SK-N-MC (cell line): ENCODE data around the gene FHIT.
"Not testable (repeated sequence)": the region's sequence is repeated elsewhere in the genome, so short reads cannot be mapped to it uniquely, and the experiment has no call there.

Experiments used
- DNase-seq: peaks from one replicate; pipeline ENCODE4 v3.0.0-alpha.2; 2011; ENCODE audit warnings: low read depth, low spot score
- H3K27ac ChIP-seq: fragments of 200-600 bp; sonication (generic); 2 replicates; pipeline ENCODE4 v1.5.1; 2016; ENCODE audit warnings: mixed run types
- H3K36me3 ChIP-seq: fragments of 200-600 bp; sonication (generic); 2 replicates; pipeline ENCODE4 v1.6.1; 2017; ENCODE audit warnings: antibody characterized with exemption, low read length, mixed read lengths; ENCODE audit not compliant: insufficient read depth
- H3K4me3 ChIP-seq: fragments of 200-600 bp; sonication (generic); 2 replicates; pipeline ENCODE4 v1.5.1; 2016
- H3K9ac ChIP-seq: fragments of 200-600 bp; sonication (generic); 2 replicates; pipeline ENCODE4 v1.8.0; 2017; ENCODE audit warnings: mixed run types, mixed read lengths; ENCODE audit not compliant: insufficient read length
- H3K9me3 ChIP-seq: fragments of 200-600 bp; sonication (generic); 2 replicates; pipeline ENCODE4 v1.6.1; 2017; ENCODE audit warnings: low read depth, mild to moderate bottlenecking, antibody characterized with exemption, low read length, moderate library complexity, mixed read lengths
- EZH2 ChIP-seq: fragments of 200-600 bp; sonication (generic); IDR thresholded peaks from one replicate; pipeline ENCODE4 v1.6.1; 2017; ENCODE audit warnings: antibody characterized with exemption
- FOXP2 ChIP-seq: optimal IDR thresholded peaks from 2 replicates; pipeline ENCODE3; 2011; ENCODE audit warnings: mild to moderate bottlenecking, moderate library complexity; ENCODE audit not compliant: insufficient read depth; ENCODE audit errors: extremely low read length, control extremely low read depth
- POLR2AphosphoS5 ChIP-seq: IDR thresholded peaks from 2 replicates; pipeline ENCODE4 v1.6.1; 2012; ENCODE audit warnings: mild to moderate bottlenecking, low read depth, low read length, borderline replicate concordance

The FHIT gene

GRCh38 chr3:60893946-60894345 lies 357.3 kb downstream of the FHIT start:
- Histone ChIP-seq H3K9ac (no peak overlapping the region), H3K4me3 (no peak overlapping the region), H3K36me3 (no peaks in the 10 kb centered on the region), H3K27ac (no peak overlapping the region), H3K9me3 (no peaks in the 10 kb centered on the region)
- TF ChIP-seq POLR2AphosphoS5 (no peak), FOXP2 (no peak), EZH2 (no peak)
- DNase-seq = no peak

DNA sequence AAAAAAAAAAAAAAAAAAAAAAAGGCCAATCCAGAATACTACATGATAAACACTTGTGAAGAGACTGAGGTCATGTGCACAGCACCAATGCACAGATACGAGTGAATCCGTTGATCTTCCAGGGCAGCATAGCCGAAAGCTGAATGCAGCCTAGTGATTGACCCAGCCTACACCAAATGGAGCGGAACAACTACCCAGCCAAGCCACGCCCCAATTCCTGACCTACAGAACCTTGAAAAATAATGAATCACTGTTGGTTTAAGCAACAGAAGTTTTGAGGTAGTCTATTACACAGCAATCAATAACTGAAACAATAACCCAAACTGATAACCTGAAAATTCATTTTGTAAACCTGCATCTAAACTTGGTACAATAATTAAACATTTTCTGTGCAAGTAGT lies 361.0 kb downstream of the FHIT start:
- Histone ChIP-seq H3K36me3 (no peaks in the 10 kb centered on the region), H3K4me3 (no peak overlapping the region), H3K27ac (no peak overlapping the region), H3K9ac (no peak overlapping the region), H3K9me3 (no peaks in the 10 kb centered on the region)
- DNase-seq = no peak
- TF ChIP-seq FOXP2 = no peak
- TF ChIP-seq POLR2AphosphoS5 = no peak
- TF ChIP-seq EZH2 = no peak

- not testable (repeated sequence) for H3K9me3 ChIP-seq, H3K36me3 ChIP-seq, H3K9ac ChIP-seq, H3K27ac ChIP-seq, DNase-seq, H3K4me3 ChIP-seq
Measured at GRCh38 chr3:60888952-60889351, 362.3 kb downstream of the FHIT start.

GRCh38 chr3:60887574-60887973 lies 363.7 kb downstream of the FHIT start:
- Histone ChIP-seq H3K4me3 (no peak overlapping the region), H3K36me3 (no peaks in the 10 kb centered on the region), H3K27ac (no peak overlapping the region), H3K9ac (no peak overlapping the region), H3K9me3 (no peaks in the 10 kb centered on the region)
- no peak for DNase-seq
- TF ChIP-seq EZH2 (no peak), FOXP2 (no peak), POLR2AphosphoS5 (no peak)

GRCh38 chr3:60886518-60886917 lies 364.7 kb downstream of the FHIT start:
- TF ChIP-seq POLR2AphosphoS5 = no peak
- TF ChIP-seq EZH2 = no peak
- TF ChIP-seq FOXP2 = no peak
- Histone ChIP-seq H3K27ac (no peak overlapping the region), H3K9ac (no peak overlapping the region), H3K4me3 (no peak overlapping the region), H3K9me3 (no peaks in the 10 kb centered on the region), H3K36me3 (no peaks in the 10 kb centered on the region)
- no peak for DNase-seq

DNA sequence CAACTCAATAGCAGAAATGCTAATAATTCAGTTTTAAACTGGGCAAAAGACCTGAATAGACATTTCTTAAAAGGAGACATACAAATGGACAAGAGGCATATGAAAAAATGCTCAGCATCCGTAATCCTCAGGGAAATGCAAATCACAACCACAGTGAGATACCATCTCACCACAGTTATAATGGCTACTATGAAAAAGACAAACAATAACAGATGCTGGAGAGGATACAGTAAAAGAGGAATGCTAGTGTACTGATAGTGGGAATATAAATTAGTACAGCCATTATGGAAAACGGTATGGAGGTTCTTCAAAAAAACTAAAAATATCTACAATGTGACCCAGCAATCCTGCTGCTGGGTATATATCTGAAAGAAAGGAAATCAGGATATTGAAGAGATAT lies 367.2 kb downstream of the FHIT start:
- no peak for DNase-seq
- H3K4me3 ChIP-seq = no peak overlapping the region
- no peaks in the 10 kb centered on the region for H3K9me3 ChIP-seq
- no peak overlapping the region for H3K9ac ChIP-seq
- H3K36me3 ChIP-seq = no peaks in the 10 kb centered on the region
- H3K27ac ChIP-seq = no peak overlapping the region
- TF ChIP-seq POLR2AphosphoS5 (no peak), FOXP2 (no peak), EZH2 (no peak)

GRCh38 chr3:60877188-60877587 lies 374.1 kb downstream of the FHIT start:
- Histone ChIP-seq H3K9ac (no peak overlapping the region), H3K9me3 (no peaks in the 10 kb centered on the region), H3K36me3 (no peaks in the 10 kb centered on the region), H3K27ac (no peak overlapping the region), H3K4me3 (no peak overlapping the region)
- no peak for DNase-seq
- no peak for TF ChIP-seq POLR2AphosphoS5
- no peak for TF ChIP-seq FOXP2
- TF ChIP-seq EZH2 = no peak

DNA sequence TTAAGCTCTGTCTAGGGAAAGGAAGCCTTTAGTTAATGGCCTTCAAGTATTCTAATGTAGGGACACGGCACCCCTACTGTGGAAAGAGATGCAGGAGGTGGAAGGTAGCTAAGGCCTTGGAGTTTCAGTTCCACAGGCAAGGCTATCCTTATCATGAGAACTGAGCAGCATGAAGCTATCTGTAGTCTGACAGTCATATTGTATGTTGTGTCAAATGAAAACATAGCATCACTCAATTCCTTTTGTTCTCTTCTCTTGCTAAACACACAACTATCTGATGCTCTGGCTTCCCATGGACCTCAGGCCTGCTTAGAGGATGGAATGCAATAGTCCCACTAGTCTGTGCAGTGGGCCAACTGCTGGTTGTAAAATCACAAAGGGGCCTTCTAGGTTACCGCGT lies 380.9 kb downstream of the FHIT start:
- DNase-seq = no peak
- TF ChIP-seq EZH2 (no peak), FOXP2 (no peak)
- H3K9me3 ChIP-seq = no peaks in the 10 kb centered on the region
- H3K27ac ChIP-seq = no peak overlapping the region
- no peak overlapping the region for H3K9ac ChIP-seq
- no peaks in the 10 kb centered on the region for H3K36me3 ChIP-seq
- H3K4me3 ChIP-seq = no peak overlapping the region

- TF ChIP-seq POLR2AphosphoS5 = no peak
- no peak overlapping the region for H3K4me3 ChIP-seq
Measured at GRCh38 chr3:60867200-60867599, 384.1 kb downstream of the FHIT start.

More at GRCh38 chr3:60867200-60867599, 384.1 kb downstream of the FHIT start:
- no peak for DNase-seq
- Histone ChIP-seq H3K27ac (no peak overlapping the region), H3K9ac (no peak overlapping the region), H3K36me3 (no peaks in the 10 kb centered on the region), H3K9me3 (no peaks in the 10 kb centered on the region)
